Measurements from ENCODE around the gene ENPP3.

DNA sequence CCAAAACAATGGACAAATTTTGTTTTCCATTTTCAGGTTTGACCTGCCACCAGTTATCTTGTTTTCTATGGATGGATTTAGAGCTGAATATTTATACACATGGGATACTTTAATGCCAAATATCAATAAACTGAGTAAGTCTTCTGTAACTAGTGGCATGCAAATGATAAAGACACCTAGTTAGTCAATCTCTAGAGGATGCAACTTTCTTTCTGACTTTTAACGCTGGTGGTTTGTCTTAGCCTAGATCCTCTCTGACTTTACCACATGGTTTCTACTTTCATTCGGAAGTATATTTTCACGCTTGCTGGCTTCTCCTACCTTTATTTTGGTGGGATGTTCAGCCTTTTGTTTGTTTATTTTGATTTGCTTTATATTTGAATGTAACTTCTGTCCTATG lies 21.2 kb downstream of the ENPP3 start:
- no peak for TF ChIP-seq ZNF589 (CRISPR knock-in tag; IDR thresholded peaks at IDR 0.05; ENCODE audit: low read depth)
- TF ChIP-seq CEBPG (CRISPR knock-in tag; IDR thresholded peaks at IDR 0.05): no peak
- TF ChIP-seq CEBPG (tag; conservative IDR thresholded peaks at IDR 0.05 in 1 of 2, IDR thresholded peaks at IDR 0.05 in 1 of 2): no peak
- TF ChIP-seq ARID1B (IDR thresholded peaks at IDR 0.05): no peak
- TF ChIP-seq CTCF (IDR thresholded peaks at IDR 0.05 in 2 of 3, conservative IDR thresholded peaks at IDR 0.05 in 1 of 3; ENCODE audit: insufficient read depth in 2 of 3, low read depth in 1 of 3, low read length in 3 of 3): no peak
- TF ChIP-seq, protein P1, sequence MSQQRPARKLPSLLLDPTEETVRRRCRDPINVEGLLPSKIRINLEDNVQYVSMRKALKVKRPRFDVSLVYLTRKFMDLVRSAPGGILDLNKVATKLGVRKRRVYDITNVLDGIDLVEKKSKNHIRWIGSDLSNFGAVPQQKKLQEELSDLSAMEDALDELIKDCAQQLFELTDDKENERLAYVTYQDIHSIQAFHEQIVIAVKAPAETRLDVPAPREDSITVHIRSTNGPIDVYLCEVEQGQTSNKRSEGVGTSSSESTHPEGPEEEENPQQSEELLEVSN (IDR thresholded peaks at IDR 0.05; ENCODE audit: borderline replicate concordance in 1 of 2, extremely low read depth in 1 of 2, insufficient read depth in 1 of 2, insufficient read length in 1 of 2, low read depth in 1 of 2, low read length in 1 of 2, poor library complexity in 1 of 2, severe bottlenecking in 1 of 2): no peak
